GM10248 (cell line): ENCODE measurements around the gene CAMK1.

Experiments
- CTCF ChIA-PET: fragments of 300-600 bp; sonication (Branson Sonifier 250); formaldehyde crosslinking; extraction: SDS; loops from one replicate; lab custom pipeline; 2021; ENCODE audit warnings: antibody characterized with exemption; lab: Yijun Ruan, JAX
- POLR2A ChIA-PET: fragments of 350-650 bp; sonication (Branson Sonifier 250); formaldehyde crosslinking; extraction: SDS; loops from one replicate; lab custom pipeline; 2020; ENCODE audit warnings: antibody characterized with exemption; lab: Yijun Ruan, JAX
- DNase-seq: peaks from one replicate; pipeline ENCODE4 v3.0.0; 2012; ENCODE audit errors: extremely low spot score
- CTCF ChIP-seq: IDR thresholded peaks from 2 replicates; pipeline ENCODE4 v1.5.1; 2012; ENCODE audit warnings: mild to moderate bottlenecking, low read depth; ENCODE audit errors: extremely low read depth, missing control alignments, control extremely low read depth

Gene CAMK1

DNA sequence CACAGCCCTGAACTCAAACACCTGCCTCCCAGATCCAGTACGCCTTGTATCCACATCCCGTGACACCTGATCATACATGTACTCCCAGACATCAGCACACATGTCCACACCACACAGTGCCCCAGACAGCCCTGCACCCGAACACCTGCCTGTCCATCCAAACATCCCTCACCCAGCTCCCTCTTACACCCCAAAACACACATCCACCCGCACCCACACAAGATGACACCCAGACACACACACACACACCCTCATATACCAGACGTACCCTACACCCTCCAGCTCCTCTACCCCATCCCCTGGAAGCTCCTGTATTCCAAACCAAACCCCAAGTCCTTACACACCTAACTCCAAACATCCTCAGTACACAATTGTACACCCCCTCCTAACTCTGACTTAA lies 735 bp downstream of the CAMK1 start:
- no peak for TF ChIP-seq CTCF
- no peak for DNase-seq
- CTCF ChIA-PET: interaction anchor here (0.9 to 1.2 kb wide), 2 partner anchors 9 to 12 kb away, joined by 3 to 4 read pairs; no protein-coding TSS in a partner anchor
- POLR2A ChIA-PET: no interaction called here

GRCh38 chr3:9768141-9768775 lies 1.5 kb downstream of the CAMK1 start:
- TF ChIP-seq CTCF: no peak
- POLR2A ChIA-PET: no interaction called here
- DNase-seq: no peak
- CTCF ChIA-PET: interaction anchor here (1.1 to 1.6 kb wide), 3 partner anchors 9 to 14 kb away, joined by 3 to 4 read pairs (median 3); no protein-coding TSS in a partner anchor

DNA sequence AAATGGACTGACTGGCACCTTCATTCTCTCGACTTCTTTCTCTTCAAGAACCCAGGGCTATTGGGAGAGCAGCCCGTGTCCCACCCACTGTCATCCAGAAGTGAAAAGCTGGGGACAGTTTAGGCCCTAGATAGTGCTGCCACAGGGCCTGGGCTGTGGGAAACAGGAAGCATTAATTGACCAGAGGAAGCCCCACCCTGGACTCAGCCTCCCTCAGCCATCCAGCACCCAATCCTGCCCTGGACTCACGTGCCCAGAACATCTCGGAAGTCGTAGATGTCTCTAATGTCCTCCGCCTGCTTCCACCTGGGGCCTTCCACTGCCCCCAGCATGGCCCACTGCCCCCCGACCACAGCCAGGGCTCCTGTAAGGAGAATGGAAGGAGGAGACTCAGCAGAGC lies 2.3 kb downstream of the CAMK1 start:
- DNase-seq: no peak
- no peak for TF ChIP-seq CTCF
- ChIA-PET CTCF (interaction anchor here (1.1 to 1.6 kb wide), 3 partner anchors 14 to 15 kb away, joined by 3 read pairs; no protein-coding TSS in a partner anchor), POLR2A (no interaction called here)

DNA sequence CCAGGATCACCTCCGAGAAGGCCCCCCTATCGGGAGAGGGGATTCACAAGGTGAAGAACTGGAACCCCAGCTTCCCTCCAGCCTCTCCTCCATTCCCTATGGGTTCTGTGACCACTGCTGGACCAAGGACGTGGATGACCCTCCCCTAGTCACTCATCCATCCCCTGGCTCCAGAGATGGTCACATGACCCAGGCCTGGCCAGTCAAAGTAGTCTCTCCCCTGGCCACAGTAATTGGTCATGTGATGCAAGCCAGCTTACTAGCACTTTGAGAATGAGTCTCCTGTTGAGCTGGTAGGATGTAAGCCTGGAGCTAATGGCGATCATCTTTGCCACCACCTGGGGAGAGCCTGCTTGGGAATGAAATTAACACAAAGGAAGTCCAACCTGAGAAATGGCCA lies 3.9 kb downstream of the CAMK1 start:
- POLR2A ChIA-PET: no interaction called here
- no peak for DNase-seq
- CTCF ChIA-PET: interaction anchor here (1.0 kb wide), 1 partner anchor 38 kb away, joined by 3 read pairs; no protein-coding TSS in a partner anchor
- no peak for TF ChIP-seq CTCF

- ChIA-PET CTCF (interaction anchor here (1.1 to 1.3 kb wide), 3 partner anchors 10 to 76 kb away, joined by 3 to 4 read pairs (median 4); no protein-coding TSS in a partner anchor), POLR2A (no interaction called here)
These were observed 6.9 kb downstream of the CAMK1 start for GRCh38 chr3:9762871-9763270.

DNA sequence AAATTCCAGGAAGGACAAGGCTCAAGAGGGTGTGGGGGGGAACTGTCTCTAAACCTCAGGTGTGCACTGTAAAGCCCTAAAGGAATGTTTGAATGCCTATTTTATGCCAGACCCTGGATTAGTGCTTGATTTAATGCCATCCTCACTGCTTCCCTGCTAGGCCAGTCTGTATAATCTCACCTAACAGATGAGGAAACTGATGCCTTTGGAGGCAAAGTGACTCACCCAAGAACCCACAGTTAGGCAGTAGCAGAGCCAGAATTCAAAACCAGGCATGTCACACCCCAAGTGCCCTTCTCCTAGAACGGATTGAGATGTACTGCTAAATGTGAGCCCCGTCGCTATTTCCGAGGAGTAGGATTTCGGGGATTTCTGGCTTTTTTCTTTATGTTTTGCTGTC lies 7.8 kb downstream of the CAMK1 start:
- TF ChIP-seq CTCF: no peak
- ChIA-PET CTCF (interaction anchor here (1.0 kb wide), 1 partner anchor 18 kb away, joined by 3 read pairs; no protein-coding TSS in a partner anchor), POLR2A (no interaction called here)

More at GRCh38 chr3:9762871-9763270, 6.9 kb downstream of the CAMK1 start:
- no peak for DNase-seq
- no peak for TF ChIP-seq CTCF

More for the DNA sequence above, 7.8 kb downstream of the CAMK1 start:
- no peak for DNase-seq
